ENCODE results near the gene CTIF. TPM values are rescaled to one million over a fixed set of nuclear protein-coding genes. Genes with fewer than 3 reads are reported as not detected.

Gene CTIF
- polyA plus RNA-seq, 1 of the 3 experiments (the other 2 are of a cell fraction): 47.2 TPM

- TF ChIP-seq CTCF (IDR thresholded peaks at IDR 0.05) (no peak), USF2 (IDR thresholded peaks at IDR 0.05; ENCODE audit: borderline replicate concordance, low read depth, low read length) (no peak), FOSL2 (IDR thresholded peaks at IDR 0.05; ENCODE audit: borderline replicate concordance, low read depth) (no peak), JUND (IDR thresholded peaks at IDR 0.05) (no peak), ELF1 (IDR thresholded peaks at IDR 0.05) (no peak), REST (IDR thresholded peaks at IDR 0.05; ENCODE audit: low read depth, low read length) (no peak), SMC3 (IDR thresholded peaks at IDR 0.05; ENCODE audit: low read depth, low read length) (no peak)
- TF ChIP-seq, protein P1, sequence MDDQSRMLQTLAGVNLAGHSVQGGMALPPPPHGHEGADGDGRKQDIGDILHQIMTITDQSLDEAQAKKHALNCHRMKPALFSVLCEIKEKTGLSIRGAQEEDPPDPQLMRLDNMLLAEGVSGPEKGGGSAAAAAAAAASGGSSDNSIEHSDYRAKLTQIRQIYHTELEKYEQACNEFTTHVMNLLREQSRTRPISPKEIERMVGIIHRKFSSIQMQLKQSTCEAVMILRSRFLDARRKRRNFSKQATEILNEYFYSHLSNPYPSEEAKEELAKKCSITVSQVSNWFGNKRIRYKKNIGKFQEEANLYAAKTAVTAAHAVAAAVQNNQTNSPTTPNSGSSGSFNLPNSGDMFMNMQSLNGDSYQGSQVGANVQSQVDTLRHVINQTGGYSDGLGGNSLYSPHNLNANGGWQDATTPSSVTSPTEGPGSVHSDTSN (IDR thresholded peaks at IDR 0.05): no peak
- CTCF ChIA-PET: interaction anchor here (0.8 to 1.1 kb wide), 3 partner anchors 13 to 25 kb away, joined by 3 to 4 read pairs (median 4); no protein-coding TSS in a partner anchor
Measured at GRCh38 chr18:48698707-48699106, 159.9 kb downstream of the CTIF start.

DNA sequence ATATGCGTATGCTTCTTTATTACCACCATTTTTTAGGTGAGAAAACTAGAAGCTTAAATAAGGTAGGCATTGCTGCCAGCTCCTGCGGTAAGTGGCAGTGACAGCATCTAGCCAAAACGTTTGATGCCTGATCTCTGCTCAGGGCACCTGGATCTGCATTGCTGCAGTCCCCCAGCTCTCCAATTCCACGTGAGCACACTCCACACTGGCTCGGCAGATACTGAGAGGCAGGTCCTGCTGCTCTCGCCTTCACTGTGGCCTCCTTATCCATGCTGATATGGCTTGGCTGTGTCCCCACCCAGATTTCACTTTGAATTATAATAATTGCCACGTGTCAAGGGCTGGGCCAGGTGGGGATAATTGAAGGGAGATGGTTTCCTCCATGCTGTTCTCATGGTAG lies 160.9 kb downstream of the CTIF start:
- Histone ChIP-seq H3K4me1 (ENCODE audit: control insufficient read depth in 1 of 2, insufficient read depth in 2 of 2, low read depth in 1 of 2, low read length in 1 of 2) (peaks cover 0 to 4% of the 10 kb centered on the region in 2 experiments; a peak in 1 of 4 replicates), H3K79me2 (ENCODE audit: insufficient read depth) (peaks cover 18% of the 10 kb centered on the region; the same call in 1 of the 2 replicates), H3K27ac (ENCODE audit: low read depth in 2 of 2, low read length in 1 of 2) (no peak overlapping the region), H4K20me1 (ENCODE audit: insufficient read depth) (peaks cover 13% of the 10 kb centered on the region; the same call in 1 of the 2 replicates), H3K4me2 (no peak overlapping the region), H3F3A (replicated peaks; ENCODE audit: insufficient read depth) (no peaks in the 10 kb centered on the region), H3K27me3 (ENCODE audit: insufficient read depth) (no peaks in the 10 kb centered on the region), H3K9ac (no peak overlapping the region), H3K9me3 (no peaks in the 10 kb centered on the region), H3K36me3 (replicated peaks in 1 of 2; ENCODE audit: control insufficient read depth in 1 of 2, insufficient read depth in 2 of 2, low read length in 1 of 2) (peaks cover 4 to 9% of the 10 kb centered on the region in 2 experiments), H3K4me3 (ENCODE audit: low read depth in 2 of 2, low read length in 1 of 2) (no peak overlapping the region), H3K9me2 (no peaks in the 10 kb centered on the region), H2AFZ (ENCODE audit: low read depth) (no peak overlapping the region)
- ChIA-PET POLR2A (no interaction called here), CTCF (interaction anchor here (0.8 to 1.6 kb wide), 3 partner anchors 12 to 26 kb away, joined by 4 read pairs; no protein-coding TSS in a partner anchor)
- no peak for DNase-seq
- WGBS (ENCODE audit: low lambda C conversion rate): 97% methylated on average over 7 of the region's 7 CpGs
- TF ChIP-seq TAF1 (IDR thresholded peaks at IDR 0.05; ENCODE audit: borderline replicate concordance, low read depth, low read length) (no peak), IRF3 (IDR thresholded peaks at IDR 0.05; ENCODE audit: low read depth, low read length) (no peak), RFX5 (IDR thresholded peaks at IDR 0.05; ENCODE audit: low read length) (no peak), RAD21 (IDR thresholded peaks at IDR 0.05; ENCODE audit: low read length) (no peak), POLR2AphosphoS5 (IDR thresholded peaks at IDR 0.05; ENCODE audit: low read depth, low read length) (no peak), MEF2A (IDR thresholded peaks at IDR 0.05; ENCODE audit: borderline replicate concordance, low read depth) (no peak), NFIC (IDR thresholded peaks at IDR 0.05; ENCODE audit: borderline replicate concordance) (no peak), YY1 (IDR thresholded peaks at IDR 0.05; ENCODE audit: low read depth) (no peak), FOXM1 (IDR thresholded peaks at IDR 0.05; ENCODE audit: low read depth) (no peak), TCF12 (IDR thresholded peaks at IDR 0.05) (no peak)
- TF ChIP-seq, protein P1 (IDR thresholded peaks at IDR 0.05): no peak

More at GRCh38 chr18:48698707-48699106, 159.9 kb downstream of the CTIF start:
- Histone ChIP-seq H3K9ac (no peak overlapping the region), H3K9me3 (no peaks in the 10 kb centered on the region), H3K27me3 (ENCODE audit: insufficient read depth) (no peaks in the 10 kb centered on the region), H3K4me1 (ENCODE audit: control insufficient read depth in 1 of 2, insufficient read depth in 2 of 2, low read depth in 1 of 2, low read length in 1 of 2) (peaks cover 0 to 14% of the 10 kb centered on the region in 2 experiments; a peak in 2 of 4 replicates), H4K20me1 (ENCODE audit: insufficient read depth) (peaks cover 13% of the 10 kb centered on the region; the same call in 1 of the 2 replicates), H3K9me2 (no peaks in the 10 kb centered on the region), H3K4me2 (no peak overlapping the region), H3K4me3 (ENCODE audit: low read depth in 2 of 2, low read length in 1 of 2) (no peak overlapping the region), H3K79me2 (ENCODE audit: insufficient read depth) (peaks cover 14% of the 10 kb centered on the region; the same call in 1 of the 2 replicates), H3K27ac (ENCODE audit: low read depth in 2 of 2, low read length in 1 of 2) (no peak overlapping the region), H3K36me3 (replicated peaks in 1 of 2; ENCODE audit: control insufficient read depth in 1 of 2, insufficient read depth in 2 of 2, low read length in 1 of 2) (peaks cover 4 to 8% of the 10 kb centered on the region in 2 experiments), H2AFZ (ENCODE audit: low read depth) (no peak overlapping the region), H3F3A (replicated peaks; ENCODE audit: insufficient read depth) (no peaks in the 10 kb centered on the region)
- DNase-seq: no peak
- POLR2A ChIA-PET: no interaction called here
- 93% methylated on average over 5 of the region's 5 CpGs for WGBS (ENCODE audit: low lambda C conversion rate)

Measured in SK-N-SH (cell line).